Kidney (tissue), 14 donors: ENCODE results near the gene MACROD2. TPM values are rescaled to one million over a fixed set of nuclear protein-coding genes. Genes with fewer than 3 reads are reported as not detected.

ENCODE experiments used
- DNase-seq, 5 donors: peaks; one replicate each; pipeline ENCODE4 v3.0.0-alpha.2; 2013 to 2020
- FAIRE-seq: peaks from 2 replicates; lab custom pipeline; 2012; peaks lifted over from hg19 to GRCh38; lab: Jason Lieb, UNC
- H3K27ac ChIP-seq, 2 donors: one replicate each; pipeline ENCODE4 v1.7.0; 2013; ENCODE audit warnings: low read depth in 2 of 2, low read length in 2 of 2, inconsistent platforms in 1 of 2
- H3K27me3 ChIP-seq: one replicate; pipeline ENCODE4 v1.7.1; 2013; ENCODE audit warnings: low read length, inconsistent platforms; ENCODE audit not compliant: control insufficient read depth, insufficient read depth
- H3K36me3 ChIP-seq, 3 donors: one replicate each; pipeline versions ENCODE4 v1.7.0 to v1.7.1; 2013; ENCODE audit warnings: low read length in 3 of 3, control low read depth in 1 of 3, inconsistent platforms in 1 of 3; ENCODE audit not compliant: insufficient read depth in 3 of 3, control insufficient read depth in 2 of 3
- H3K4me1 ChIP-seq, 3 donors: one replicate each; pipeline versions ENCODE4 v1.7.0 to v1.7.1; 2013; ENCODE audit warnings: low read length in 3 of 3, inconsistent platforms in 1 of 3, low read depth in 1 of 3; ENCODE audit not compliant: control insufficient read depth in 2 of 3, insufficient read depth in 2 of 3
- H3K4me3 ChIP-seq, 3 donors: one replicate each; pipeline versions ENCODE4 v1.7.0 to v1.8.1; 2013; ENCODE audit warnings: low read length in 3 of 3, control low read depth in 1 of 3, inconsistent platforms in 1 of 3
- H3K9ac ChIP-seq, 3 donors: one replicate each; pipeline versions ENCODE4 v1.7.0 to v1.7.1; 2013; ENCODE audit warnings: low read length in 3 of 3, control low read depth in 1 of 3, inconsistent platforms in 1 of 3
- H3K9me3 ChIP-seq, 3 donors: one replicate each; pipeline versions ENCODE4 v1.7.0 to v1.7.1; 2013; ENCODE audit warnings: low read length in 3 of 3, control low read depth in 1 of 3, inconsistent platforms in 1 of 3; ENCODE audit not compliant: control insufficient read depth in 2 of 3, insufficient read depth in 1 of 3
- intact Hi-C: fragments of 100-400 bp; cut with DNase I; formaldehyde crosslinking; loops from one replicate; pipeline ENCODE4 v1.11.1; 2022
- polyA plus RNA-seq: library from polyadenylated mRNA; stranded (reverse); fragments of 350-450 nt; fragmentation: Illumina TruSeq; extraction: RNeasy Lipid Tissue Mini Kit (QIAGEN cat#74804); gene quantifications from one replicate; pipeline ENCODE4 v1.2.3, GENCODE V29; 2014; ENCODE audit warnings: low read depth, low replicate concordance; ENCODE audit not compliant: insufficient read depth
- total RNA-seq: library from RNA; stranded (reverse); fragmentation: NEBNext Ultra II Directional; extraction: Animal tissue kit (Norgen Biotek cat#: 25700); gene quantifications from one replicate; pipeline ENCODE4 v1.2.1, GENCODE V29; 2021
- TF ChIP-seq, protein P1 (sequence below): IDR thresholded peaks from 3 replicates; pipeline ENCODE4 v1.5.1; 2012; ENCODE audit warnings: mild to moderate bottlenecking, moderate library complexity, borderline replicate concordance; ENCODE audit not compliant: insufficient read depth; ENCODE audit errors: extremely low read depth
- donor health status: control.
- donor health status: control.
- donor health status: control.
- donor health status: control.
- donor health status: control.
- donor health status: DM: yes; HTN: yes; CAD: no.
- donor health status: Normal renal cell carcinoma (clear cell type).

Gene MACROD2
- total and polyA plus RNA-seq, 2 donors from 2014 or later, result 3.0 to 10.0 TPM

DNA sequence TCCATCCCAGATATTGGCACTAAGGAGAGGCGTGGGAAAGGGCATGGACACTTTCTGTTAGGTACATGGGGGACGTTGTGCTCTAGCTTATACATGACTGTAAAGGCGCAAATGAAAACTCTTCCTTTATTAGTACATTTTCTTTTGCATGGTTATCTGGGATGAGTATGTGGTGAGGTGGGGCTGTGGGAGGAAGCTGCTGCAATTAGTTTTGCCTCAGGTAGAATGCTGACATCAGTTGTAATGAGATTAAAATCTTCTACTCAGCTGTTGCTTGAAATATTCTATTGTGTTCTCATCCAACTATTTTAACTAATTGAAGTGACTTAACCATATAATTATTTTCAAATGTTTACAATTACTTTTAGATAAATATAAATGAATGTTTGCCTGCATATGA lies 560.4 kb downstream of the MACROD2 start:
- Histone ChIP-seq H3K9me3 (no peaks in the 10 kb centered on the region), H3K4me1 (no peaks in the 10 kb centered on the region), H3K4me3 (no peak overlapping the region), H3K27ac (no peak overlapping the region), H3K9ac (no peak overlapping the region), H3K36me3 (no peaks in the 10 kb centered on the region), H3K27me3 (no peaks in the 10 kb centered on the region)
- intact Hi-C loops, result no loop called here
- FAIRE-seq, result no peak
- no peak for DNase-seq
- TF ChIP-seq, protein P1, sequence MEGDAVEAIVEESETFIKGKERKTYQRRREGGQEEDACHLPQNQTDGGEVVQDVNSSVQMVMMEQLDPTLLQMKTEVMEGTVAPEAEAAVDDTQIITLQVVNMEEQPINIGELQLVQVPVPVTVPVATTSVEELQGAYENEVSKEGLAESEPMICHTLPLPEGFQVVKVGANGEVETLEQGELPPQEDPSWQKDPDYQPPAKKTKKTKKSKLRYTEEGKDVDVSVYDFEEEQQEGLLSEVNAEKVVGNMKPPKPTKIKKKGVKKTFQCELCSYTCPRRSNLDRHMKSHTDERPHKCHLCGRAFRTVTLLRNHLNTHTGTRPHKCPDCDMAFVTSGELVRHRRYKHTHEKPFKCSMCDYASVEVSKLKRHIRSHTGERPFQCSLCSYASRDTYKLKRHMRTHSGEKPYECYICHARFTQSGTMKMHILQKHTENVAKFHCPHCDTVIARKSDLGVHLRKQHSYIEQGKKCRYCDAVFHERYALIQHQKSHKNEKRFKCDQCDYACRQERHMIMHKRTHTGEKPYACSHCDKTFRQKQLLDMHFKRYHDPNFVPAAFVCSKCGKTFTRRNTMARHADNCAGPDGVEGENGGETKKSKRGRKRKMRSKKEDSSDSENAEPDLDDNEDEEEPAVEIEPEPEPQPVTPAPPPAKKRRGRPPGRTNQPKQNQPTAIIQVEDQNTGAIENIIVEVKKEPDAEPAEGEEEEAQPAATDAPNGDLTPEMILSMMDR, result no peak

DNA sequence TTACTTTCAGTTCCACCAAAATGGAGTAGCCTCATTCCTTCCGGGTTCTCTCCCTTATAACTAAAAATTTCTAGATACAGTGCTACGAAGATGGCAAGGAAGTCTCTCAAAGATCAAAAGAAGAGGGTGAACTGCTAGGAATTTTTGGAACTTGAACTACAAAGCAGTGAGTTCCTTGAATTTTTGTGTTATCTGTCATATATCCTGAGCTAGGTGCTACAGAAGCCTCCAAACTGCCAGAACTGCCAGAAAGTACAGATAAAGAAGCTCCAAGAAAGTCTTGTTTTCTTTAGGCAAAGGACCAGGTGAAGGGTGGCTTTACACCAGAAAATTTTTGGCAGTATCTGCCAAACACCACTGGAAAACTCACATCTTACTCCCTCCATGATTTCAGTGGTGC lies 560.9 kb downstream of the MACROD2 start:
- H3K36me3 ChIP-seq, result no peaks in the 10 kb centered on the region
- intact Hi-C loops, result no loop called here
- H3K9ac ChIP-seq, result no peak overlapping the region
- DNase-seq (no peak), FAIRE-seq (no peak)
- no peak overlapping the region for H3K27ac ChIP-seq
- H3K4me3 ChIP-seq, result no peak overlapping the region
- TF ChIP-seq, protein P1, result no peak
- H3K9me3 ChIP-seq, result no peaks in the 10 kb centered on the region
- no peaks in the 10 kb centered on the region for H3K27me3 ChIP-seq
- no peaks in the 10 kb centered on the region for H3K4me1 ChIP-seq

DNA sequence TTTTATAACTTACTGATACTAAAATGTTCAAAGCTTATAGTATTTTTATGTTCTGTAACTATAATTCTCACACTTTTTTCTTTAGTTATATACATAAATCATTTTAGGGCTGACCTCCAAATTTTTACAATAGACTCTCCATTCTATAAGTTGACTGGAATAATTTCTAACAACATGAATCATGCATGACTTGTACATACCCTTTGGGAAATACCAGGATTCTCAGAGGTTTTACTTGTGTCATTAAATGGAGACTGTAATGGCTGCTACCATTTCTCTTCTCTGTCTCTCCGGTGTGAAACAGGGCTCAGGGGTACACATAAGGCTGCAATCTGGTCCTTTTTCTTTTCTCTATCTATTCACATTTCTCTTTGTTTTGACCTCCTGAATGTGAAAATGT lies 564.3 kb downstream of the MACROD2 start:
- Histone ChIP-seq H3K27me3 (no peaks in the 10 kb centered on the region), H3K27ac (no peak overlapping the region), H3K9ac (no peak overlapping the region), H3K9me3 (no peaks in the 10 kb centered on the region), H3K4me3 (no peak overlapping the region), H3K4me1 (peaks cover 0 to 3% (median 0%) of the 10 kb centered on the region in 3 donors), H3K36me3 (no peaks in the 10 kb centered on the region)
- FAIRE-seq (no peak), DNase-seq (no peak)
- intact Hi-C loops, result no loop called here
- TF ChIP-seq, protein P1, result no peak

DNA sequence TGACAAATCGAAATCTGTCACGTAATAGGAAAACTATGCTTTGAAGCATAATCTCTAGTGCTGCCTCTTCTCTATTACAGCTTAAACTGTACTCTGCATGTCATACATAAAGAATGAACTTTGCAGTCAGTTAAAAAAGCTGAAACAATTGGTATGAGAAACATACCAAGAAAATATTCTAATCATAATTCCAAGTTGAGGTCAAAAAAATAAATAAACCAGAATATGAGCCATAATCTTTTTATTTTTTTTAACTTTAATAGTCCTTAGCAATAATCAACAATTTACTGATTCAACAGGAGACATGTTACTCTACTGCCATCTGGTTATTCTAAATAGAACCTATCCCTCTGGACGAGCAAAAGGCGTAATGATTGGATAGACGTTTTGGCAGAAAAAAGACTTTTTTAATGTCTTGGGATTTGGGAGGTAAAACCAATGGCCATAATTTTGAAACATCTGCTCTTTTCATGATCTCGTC lies 566.5 kb downstream of the MACROD2 start:
- Histone ChIP-seq H3K27me3 (no peaks in the 10 kb centered on the region), H3K27ac (no peak overlapping the region), H3K9ac (no peak overlapping the region), H3K36me3 (no peaks in the 10 kb centered on the region), H3K9me3 (no peaks in the 10 kb centered on the region), H3K4me3 (no peak overlapping the region), H3K4me1 (peaks cover 0 to 3% (median 0%) of the 10 kb centered on the region in 3 donors)
- no peak for DNase-seq
- intact Hi-C loops, result no loop called here
- FAIRE-seq, result no peak
- TF ChIP-seq, protein P1, result no peak
